Epithelial cell of proximal tubule (primary cell): ENCODE results near the gene LTBP2. TPM values are rescaled to one million over a fixed set of nuclear protein-coding genes. Genes with fewer than 3 reads are reported as not detected.
A peak's percentile ranks its signal among the peaks of the same experiment; 100 is the strongest.

Experiments used
- DNase-seq: peaks from one replicate; pipeline ENCODE4 v3.0.0-alpha.2; 2011; ENCODE audit warnings: low read depth
- H3K4me3 ChIP-seq: 2 replicates; pipeline ENCODE4 v1.5.1; 2011; ENCODE audit warnings: low read depth, mild to moderate bottlenecking, low read length
- CTCF ChIP-seq: conservative IDR thresholded peaks from 2 replicates; pipeline ENCODE4 v1.5.1; 2012; ENCODE audit warnings: low read depth, mild to moderate bottlenecking, low read length
- total RNA-seq: library from RNA; depleted of rRNA; stranded (reverse); fragments of >200 nt; gene quantifications from 2 replicates; pipeline ENCODE4 v1.2.3, GENCODE V29; 2015

Gene LTBP2
- total RNA-seq, 1 donor from 2014 or later = 33.1 TPM

- no peak for DNase-seq
- TF ChIP-seq CTCF = no peak
- H3K4me3 ChIP-seq = no peak overlapping the region
These were observed 34.1 kb downstream of the LTBP2 start for GRCh38 chr14:74577948-74578275.

GRCh38 chr14:74577247-74577947 is 34.6 kb downstream of the LTBP2 start:
- DNase-seq = no peak
- TF ChIP-seq CTCF = no peak
- H3K4me3 ChIP-seq = no peak overlapping the region

DNA sequence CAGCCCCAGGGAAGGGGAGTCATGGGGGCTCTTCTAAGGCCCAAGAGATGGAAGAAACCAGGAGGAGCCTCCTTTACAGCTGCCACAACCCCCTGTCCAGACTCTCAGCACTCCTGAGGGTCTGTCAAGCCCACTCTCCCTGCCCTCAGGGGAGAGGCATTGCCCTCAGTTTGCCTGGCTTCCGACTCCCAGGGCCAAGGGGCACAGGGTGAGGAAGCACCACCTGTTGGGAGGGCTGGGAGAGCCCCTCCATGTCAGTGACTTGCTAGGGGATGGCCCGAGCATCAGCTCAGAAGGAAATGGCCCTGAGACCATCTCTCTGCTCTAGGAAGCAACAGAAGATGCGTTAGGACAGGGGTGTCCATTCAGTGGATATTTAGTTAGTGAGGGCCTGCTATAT is 36.1 kb downstream of the LTBP2 start:
- DNase-seq = no peak
- no peak overlapping the region for H3K4me3 ChIP-seq
- no peak for TF ChIP-seq CTCF

GRCh38 chr14:74575507-74575906 is 36.5 kb downstream of the LTBP2 start:
- no peak for DNase-seq
- no peak for TF ChIP-seq CTCF
- H3K4me3 ChIP-seq = no peak overlapping the region

- TF ChIP-seq CTCF = no peak
- no peak overlapping the region for H3K4me3 ChIP-seq
- DNase-seq = no peak
These were observed 37.3 kb downstream of the LTBP2 start for GRCh38 chr14:74574706-74575105.

GRCh38 chr14:74574090-74574433 is 38.0 kb downstream of the LTBP2 start:
- DNase-seq = no peak
- no peak overlapping the region for H3K4me3 ChIP-seq
- no peak for TF ChIP-seq CTCF

DNA sequence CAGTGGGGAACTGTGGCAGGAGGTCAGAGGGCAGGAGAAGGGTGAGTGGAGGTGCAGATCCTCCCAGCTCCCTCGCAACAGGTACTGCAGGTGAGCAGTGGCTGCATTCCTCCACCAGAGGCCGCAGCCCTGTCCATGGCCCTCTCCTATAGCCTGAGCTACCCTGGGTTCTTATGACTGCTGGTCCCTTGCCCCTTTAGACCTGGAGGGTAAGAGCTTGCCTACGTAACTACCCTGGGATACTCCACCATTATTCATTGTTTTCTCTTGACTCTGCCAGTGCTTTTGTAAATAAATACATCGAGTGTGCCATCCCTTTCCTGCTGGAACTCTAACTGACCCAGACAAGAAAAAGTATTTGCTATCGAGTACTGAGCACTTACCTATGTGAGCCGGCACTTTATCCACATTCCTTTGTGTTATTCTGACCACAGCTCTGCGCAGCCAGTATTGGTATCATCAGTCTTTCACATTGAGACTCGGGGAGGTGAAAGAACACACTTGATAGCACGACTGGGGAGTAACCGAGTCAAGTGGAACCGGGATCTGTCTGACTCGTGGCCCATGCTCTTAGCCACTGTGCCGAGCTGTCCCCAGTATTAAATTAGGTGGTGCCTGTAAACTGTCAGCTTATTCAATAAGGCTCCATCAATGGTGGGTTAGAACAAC is 38.5 kb downstream of the LTBP2 start:
- peak; percentile 58 for TF ChIP-seq CTCF
- H3K4me3 ChIP-seq = no peak overlapping the region
- DNase-seq = peak; percentile 9
